NT2/D1 (cell line): ENCODE measurements around the gene SP2.
A peak's percentile ranks its signal among the peaks of the same experiment; 100 is the strongest.

Experiments
- DNase-seq: peaks from one replicate; pipeline ENCODE4 v3.0.0-alpha.2; 2011; ENCODE audit warnings: low read depth, low spot score
- H3K27me3 ChIP-seq: 2 replicates; pipeline ENCODE4 v1.6.0; 2011; ENCODE audit warnings: mild to moderate bottlenecking; ENCODE audit not compliant: insufficient read length, insufficient read depth
- H3K36me3 ChIP-seq: 2 replicates; pipeline ENCODE4 v1.6.1; 2011; ENCODE audit warnings: mild to moderate bottlenecking, low read length, mixed read lengths; ENCODE audit not compliant: insufficient read depth, insufficient read length
- H3K4me1 ChIP-seq: 2 replicates; pipeline ENCODE4 v1.5.1; 2011; ENCODE audit not compliant: insufficient read depth, insufficient read length
- H3K4me3 ChIP-seq: 2 replicates; pipeline ENCODE4 v1.5.1; 2011; ENCODE audit warnings: low read depth; ENCODE audit not compliant: insufficient read length
- H3K9ac ChIP-seq: 2 replicates; pipeline ENCODE4 v1.6.0; 2011; ENCODE audit warnings: low read depth; ENCODE audit not compliant: insufficient read length
- H3K9me3 ChIP-seq: 2 replicates; pipeline ENCODE4 v1.5.1; 2011; ENCODE audit warnings: mild to moderate bottlenecking, low read length; ENCODE audit not compliant: insufficient read depth
- SUZ12 ChIP-seq: IDR thresholded peaks from 2 replicates; pipeline ENCODE4 v1.6.1; 2011; ENCODE audit not compliant: insufficient read length, insufficient read depth; ENCODE audit errors: extremely low read depth
- YY1 ChIP-seq: IDR thresholded peaks from 2 replicates; pipeline ENCODE4 v1.6.1; 2011; ENCODE audit not compliant: insufficient read length, insufficient read depth
- ZNF274 ChIP-seq: IDR thresholded peaks from 2 replicates; pipeline ENCODE4 v1.6.1; 2011; ENCODE audit warnings: mild to moderate bottlenecking, low read depth, low read length

Gene SP2

GRCh38 chr17:47851764-47852112 is 44.3 kb upstream of the SP2 start:
- TF ChIP-seq YY1 (no peak), ZNF274 (no peak), SUZ12 (no peak)
- Histone ChIP-seq H3K27me3 (peaks cover 71% of the 10 kb centered on the region), H3K4me3 (peak overlapping the region; percentile 29), H3K9ac (no peak overlapping the region), H3K9me3 (no peaks in the 10 kb centered on the region), H3K36me3 (peaks cover 6% of the 10 kb centered on the region), H3K4me1 (peaks cover 15% of the 10 kb centered on the region)
- no peak for DNase-seq

- Histone ChIP-seq H3K9ac (no peak overlapping the region), H3K36me3 (peaks cover 2% of the 10 kb centered on the region), H3K9me3 (no peaks in the 10 kb centered on the region), H3K27me3 (peaks cover 71% of the 10 kb centered on the region), H3K4me1 (peaks cover 15% of the 10 kb centered on the region), H3K4me3 (peak overlapping the region; percentile 29)
- DNase-seq, result no peak
- TF ChIP-seq ZNF274 (no peak), YY1 (no peak), SUZ12 (no peak)
Observed at GRCh38 chr17:47852113-47852949, 43.7 kb upstream of the SP2 start.

- H3K27me3 ChIP-seq, result peaks cover 63% of the 10 kb centered on the region
Observed at GRCh38 chr17:47853616-47854015, 42.4 kb upstream of the SP2 start.

GRCh38 chr17:47855737-47856136 is 40.3 kb upstream of the SP2 start:
- Histone ChIP-seq H3K9me3 (no peaks in the 10 kb centered on the region), H3K27me3 (peaks cover 44% of the 10 kb centered on the region), H3K9ac (no peak overlapping the region), H3K36me3 (no peaks in the 10 kb centered on the region), H3K4me1 (no peaks in the 10 kb centered on the region), H3K4me3 (no peak overlapping the region)
- TF ChIP-seq SUZ12 (no peak), ZNF274 (no peak), YY1 (no peak)
- no peak for DNase-seq

More at GRCh38 chr17:47853616-47854015, 42.4 kb upstream of the SP2 start:
- H3K9me3 ChIP-seq, result no peaks in the 10 kb centered on the region
- DNase-seq, result no peak
- H3K4me1 ChIP-seq, result peaks cover 7% of the 10 kb centered on the region
- H3K4me3 ChIP-seq, result no peak overlapping the region
- no peak overlapping the region for H3K9ac ChIP-seq
- TF ChIP-seq ZNF274, result no peak
- TF ChIP-seq YY1, result no peak
- TF ChIP-seq SUZ12, result no peak
- no peaks in the 10 kb centered on the region for H3K36me3 ChIP-seq

- TF ChIP-seq ZNF274, result no peak
- no peak for TF ChIP-seq YY1
- TF ChIP-seq SUZ12, result no peak
- Histone ChIP-seq H3K4me1 (no peaks in the 10 kb centered on the region), H3K36me3 (no peaks in the 10 kb centered on the region), H3K9me3 (no peaks in the 10 kb centered on the region), H3K9ac (no peak overlapping the region), H3K4me3 (no peak overlapping the region), H3K27me3 (peaks cover 39% of the 10 kb centered on the region)
- DNase-seq, result no peak
Observed at GRCh38 chr17:47856830-47857229, 39.2 kb upstream of the SP2 start.

GRCh38 chr17:47857551-47858455 is 38.2 kb upstream of the SP2 start:
- H3K27me3 ChIP-seq, result peaks cover 29% of the 10 kb centered on the region
- no peak overlapping the region for H3K9ac ChIP-seq
- no peaks in the 10 kb centered on the region for H3K36me3 ChIP-seq
- H3K9me3 ChIP-seq, result no peaks in the 10 kb centered on the region
- TF ChIP-seq ZNF274 (no peak), YY1 (no peak), SUZ12 (no peak)
- no peaks in the 10 kb centered on the region for H3K4me1 ChIP-seq
- H3K4me3 ChIP-seq, result no peak overlapping the region
- DNase-seq, result no peak

- Histone ChIP-seq H3K4me3 (no peak overlapping the region), H3K27me3 (peaks cover 7% of the 10 kb centered on the region), H3K9ac (no peak overlapping the region), H3K36me3 (no peaks in the 10 kb centered on the region), H3K4me1 (no peaks in the 10 kb centered on the region), H3K9me3 (no peaks in the 10 kb centered on the region; the same call in 1 of the 2 replicates)
- no peak for DNase-seq
- TF ChIP-seq YY1 (no peak), ZNF274 (no peak), SUZ12 (no peak)
Observed at GRCh38 chr17:47860386-47860785, 35.6 kb upstream of the SP2 start.
